IPS-11a (cell line): Measurements from ENCODE around the gene LRRC75A.

ENCODE experiments used
- H3K4me3 ChIP-seq: one replicate; pipeline ENCODE4 v1.5.1; 2013; ENCODE audit warnings: low read depth, low read length, control low read depth

The LRRC75A gene

GRCh38 chr17:16435925-16436886 lies 55.8 kb downstream of the LRRC75A start:
- no peak overlapping the region for H3K4me3 ChIP-seq

GRCh38 chr17:16434662-16435061 lies 57.3 kb downstream of the LRRC75A start:
- H3K4me3 ChIP-seq: no peak overlapping the region

- H3K4me3 ChIP-seq: no peak overlapping the region
These were observed 58.5 kb downstream of the LRRC75A start for GRCh38 chr17:16433514-16433913.

- no peak overlapping the region for H3K4me3 ChIP-seq
These were observed 60.0 kb downstream of the LRRC75A start for GRCh38 chr17:16432017-16432416.

- no peak overlapping the region for H3K4me3 ChIP-seq
These were observed 61.3 kb downstream of the LRRC75A start for GRCh38 chr17:16430650-16431049.

GRCh38 chr17:16429083-16429482 lies 62.9 kb downstream of the LRRC75A start:
- no peak overlapping the region for H3K4me3 ChIP-seq

- H3K4me3 ChIP-seq: no peak overlapping the region
These were observed 63.7 kb downstream of the LRRC75A start for GRCh38 chr17:16428098-16428882.

GRCh38 chr17:16427020-16427419 lies 65.0 kb downstream of the LRRC75A start:
- no peak overlapping the region for H3K4me3 ChIP-seq

GRCh38 chr17:16425698-16426659 lies 66.0 kb downstream of the LRRC75A start:
- H3K4me3 ChIP-seq: no peak overlapping the region

GRCh38 chr17:16425202-16425601 lies 66.8 kb downstream of the LRRC75A start:
- no peak overlapping the region for H3K4me3 ChIP-seq

GRCh38 chr17:16423226-16423872 lies 68.6 kb downstream of the LRRC75A start:
- H3K4me3 ChIP-seq: no peak overlapping the region

GRCh38 chr17:16422416-16422815 lies 69.6 kb downstream of the LRRC75A start:
- H3K4me3 ChIP-seq: no peak overlapping the region

GRCh38 chr17:16419929-16420271 lies 72.1 kb downstream of the LRRC75A start:
- no peak overlapping the region for H3K4me3 ChIP-seq

- no peak overlapping the region for H3K4me3 ChIP-seq
These were observed 72.7 kb downstream of the LRRC75A start for GRCh38 chr17:16419074-16419928.

- no peak overlapping the region for H3K4me3 ChIP-seq
These were observed 73.3 kb downstream of the LRRC75A start for GRCh38 chr17:16418685-16419068.

- no peak overlapping the region for H3K4me3 ChIP-seq
These were observed 73.9 kb downstream of the LRRC75A start for GRCh38 chr17:16417896-16418684.

GRCh38 chr17:16417399-16417798 lies 74.6 kb downstream of the LRRC75A start:
- no peak overlapping the region for H3K4me3 ChIP-seq

GRCh38 chr17:16415031-16415924 lies 76.7 kb downstream of the LRRC75A start, which contains the start of gene TRPV2:
TSS of gene TRPV2 (plus strand) at chr17:16415571. CDS start at chr17:16417669, 2,098 bp downstream.
- no peak within 1 kb of the TSS for H3K4me3 ChIP-seq
